Stimulated activated CD4-positive, alpha-beta T cell treated with anti-CD3 and anti-CD28 coated beads, Interleukin-2, amount 100 ng/mL, for 24 hours (primary cell): ENCODE measurements around the gene CADM1.
A peak's percentile ranks its signal among the peaks of the same experiment; 100 is the strongest.

Experiments used
- DNase-seq, 2 donors: peaks; one replicate each; pipeline ENCODE4 v3.0.0-alpha.2; 2020

The CADM1 gene

DNA sequence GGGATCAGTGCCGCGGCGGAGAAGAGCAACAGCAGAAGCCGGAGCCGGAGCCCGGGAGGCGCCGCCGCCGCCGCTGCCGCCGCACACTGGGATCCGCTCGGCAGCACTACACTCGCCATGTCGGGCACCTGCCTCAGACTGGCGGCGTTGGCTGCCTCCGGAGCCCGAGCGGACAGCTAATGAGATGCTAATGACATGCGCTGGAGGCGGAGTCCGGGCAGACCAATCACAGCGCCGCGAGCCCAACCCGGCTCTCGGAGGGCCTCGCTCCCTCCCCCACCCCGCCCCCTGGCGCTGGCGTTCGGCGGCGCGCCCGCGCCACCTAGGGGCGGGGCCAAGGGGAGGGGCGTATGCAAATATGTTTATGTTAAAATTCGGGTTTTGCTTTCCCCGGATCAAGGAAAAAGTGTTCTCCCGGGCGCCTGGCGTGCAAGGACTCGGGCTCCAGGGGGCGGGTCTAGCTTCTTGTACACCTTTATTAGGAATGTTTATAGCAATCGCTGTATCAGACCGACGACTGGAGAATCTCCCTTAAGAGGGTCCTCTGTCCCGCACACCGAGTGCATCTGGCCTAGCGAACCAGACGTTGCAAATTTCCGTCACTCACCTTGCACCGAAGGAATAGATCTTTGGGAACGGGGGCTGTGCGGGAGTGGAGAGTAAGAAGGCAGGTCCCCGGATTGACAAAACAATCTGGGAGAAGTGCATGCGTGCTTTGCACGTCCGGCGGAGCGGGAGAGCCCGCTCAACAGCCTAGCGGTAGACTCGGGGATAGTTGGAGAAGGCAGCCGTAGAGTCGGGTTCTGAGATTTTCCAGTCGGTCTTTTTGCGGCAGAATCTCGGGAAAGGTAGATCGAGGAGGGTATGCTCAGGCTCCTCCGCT, at the start of gene CADM1:
Gene CADM1 (minus strand): TSS at position 140 of the 883 bp plus-strand sequence.
- peak; percentile 74 to 75 for DNase-seq

DNA sequence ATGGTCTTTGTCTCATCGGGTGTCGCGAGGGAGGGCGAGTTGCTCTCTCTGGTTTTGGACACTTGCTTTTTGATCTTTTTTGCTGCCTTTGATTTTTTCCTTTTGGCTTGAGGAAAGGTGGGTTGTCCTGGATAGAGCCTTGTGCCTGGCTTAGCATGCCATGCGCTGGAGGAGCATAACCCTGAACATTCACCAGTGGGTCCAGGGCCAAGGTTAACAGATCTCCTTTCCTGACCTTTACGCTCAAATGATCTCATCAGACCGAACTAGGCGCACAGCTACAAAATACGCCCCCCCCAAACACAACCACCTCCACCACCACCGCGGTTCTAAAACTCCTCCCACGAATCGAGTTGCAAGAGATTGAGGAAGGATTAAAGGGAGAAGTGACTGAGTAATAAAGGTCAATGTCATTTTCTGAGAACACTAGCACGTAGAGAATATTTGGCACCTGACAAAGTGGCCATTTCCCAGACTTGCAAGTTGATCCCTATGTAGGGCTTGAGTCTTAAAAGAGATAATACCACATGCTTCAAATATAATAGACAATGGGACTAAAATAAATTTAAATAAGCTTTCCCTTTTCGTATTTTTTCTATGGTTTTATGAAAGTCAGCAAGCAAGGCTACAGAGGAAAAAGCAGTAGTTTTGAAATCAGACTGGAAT, 48.7 kb upstream of the CADM1 start:
- DNase-seq, result no peak

GRCh38 chr11:115552151-115552772, 48.0 kb upstream of the CADM1 start:
- no peak for DNase-seq

- DNase-seq, result no peak
Measured at GRCh38 chr11:115550291-115551059, 46.3 kb upstream of the CADM1 start.

DNA sequence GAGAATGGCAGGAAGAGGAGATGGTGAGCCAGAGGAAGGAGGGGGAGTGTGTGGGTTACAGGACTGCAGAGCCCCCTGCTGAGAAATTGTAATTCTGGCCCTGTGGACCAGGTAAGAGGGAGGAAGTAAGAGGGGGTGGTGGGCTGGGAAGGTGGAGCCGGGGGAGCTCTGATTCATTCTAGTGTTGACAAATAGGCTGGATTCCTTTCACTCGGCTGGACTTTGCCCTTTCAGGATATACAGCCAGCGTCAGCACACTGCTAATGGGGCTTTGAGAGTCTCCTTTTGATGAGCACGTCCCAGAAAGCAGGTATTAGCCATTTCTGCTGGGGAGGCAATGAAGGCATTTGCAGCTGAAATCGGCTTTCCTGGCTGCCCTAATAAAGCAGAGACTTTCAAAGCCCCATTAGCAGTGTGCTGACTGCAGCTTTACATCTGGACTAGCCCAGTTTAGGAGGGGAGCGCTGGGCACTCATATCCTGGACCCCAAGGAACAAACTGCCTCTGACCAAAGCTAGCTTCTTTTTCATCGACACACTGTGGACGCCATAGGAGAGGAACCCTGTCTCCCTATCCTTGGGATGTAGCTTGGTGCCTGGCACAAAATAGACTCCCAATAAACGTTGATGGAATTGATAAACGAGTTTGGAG, 44.8 kb upstream of the CADM1 start:
- DNase-seq, result no peak

DNA sequence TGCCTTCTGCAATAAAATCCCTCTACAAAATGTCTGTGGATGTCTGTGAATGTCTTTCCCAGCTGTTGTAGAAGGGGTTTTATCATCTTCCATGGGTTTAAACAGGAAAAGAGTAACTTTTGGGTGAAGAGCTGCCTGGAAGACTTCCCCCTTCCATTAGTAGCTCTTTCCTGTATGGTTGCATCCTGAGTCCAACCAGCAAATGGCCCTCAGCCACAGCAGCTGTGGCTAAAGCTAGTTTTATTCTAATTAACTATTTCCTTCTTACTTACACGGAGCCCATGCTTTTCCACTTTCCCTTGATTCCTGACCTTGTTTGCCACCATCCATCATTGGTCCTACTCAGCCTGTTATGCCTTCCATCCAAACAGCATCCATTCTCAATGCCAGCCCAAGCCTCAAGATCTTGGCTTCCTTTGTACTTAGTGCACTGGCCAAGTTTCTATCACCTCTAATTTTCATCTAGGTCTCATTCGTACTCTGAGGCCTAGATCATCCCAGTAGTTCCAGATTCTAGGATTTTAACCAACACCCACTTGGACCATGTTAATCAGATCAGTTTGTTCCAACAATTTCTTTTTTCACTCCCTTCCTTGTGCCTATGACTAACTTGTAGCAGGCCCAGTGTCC, 41.5 kb upstream of the CADM1 start:
- no peak for DNase-seq

DNA sequence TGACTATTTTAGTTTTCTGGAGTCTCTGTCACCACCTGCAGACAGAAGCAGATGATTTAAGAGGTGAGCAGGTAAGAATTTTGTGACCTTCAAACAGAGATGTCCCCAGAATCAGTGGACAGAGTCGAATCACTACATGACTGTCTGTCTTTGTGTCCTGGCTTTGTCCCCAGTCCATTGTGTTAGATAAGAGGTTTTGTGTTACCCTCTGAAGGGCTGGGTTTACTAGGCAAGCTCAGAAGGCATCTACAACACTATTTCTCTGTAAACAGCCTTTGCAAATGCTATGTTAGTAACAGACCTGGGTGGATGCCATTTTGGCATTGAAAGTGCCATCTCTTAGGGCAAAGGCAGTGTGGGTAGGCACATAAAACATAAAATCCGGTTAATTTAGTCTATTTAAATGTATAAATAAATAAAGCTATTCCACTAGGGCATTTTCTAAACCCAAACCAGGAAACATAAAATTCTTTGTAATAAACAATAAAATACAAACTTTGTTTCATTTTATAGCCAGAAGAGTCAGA, 40.3 kb upstream of the CADM1 start:
- DNase-seq, result no peak

DNA sequence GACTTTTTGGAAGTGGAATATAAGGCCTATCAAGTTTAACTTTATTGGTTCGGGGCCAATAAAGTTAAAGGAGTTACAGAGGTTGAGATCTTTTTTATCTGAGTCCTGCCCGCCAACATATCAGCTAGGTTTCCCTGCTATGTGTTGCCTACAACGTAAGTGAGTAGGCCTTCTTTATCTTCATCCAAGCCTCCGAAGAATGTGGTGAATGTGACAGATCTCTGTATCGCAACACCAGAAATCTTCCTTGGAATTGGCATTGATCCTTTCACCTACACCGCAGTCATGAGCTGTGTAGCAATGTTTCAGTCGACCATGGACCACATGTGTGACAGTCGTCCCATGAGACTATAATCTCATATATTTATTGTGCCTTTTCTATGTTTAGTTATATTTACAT, 37.3 kb upstream of the CADM1 start:
- no peak for DNase-seq

GRCh38 chr11:115539844-115540243, 35.6 kb upstream of the CADM1 start:
- DNase-seq, result no peak

GRCh38 chr11:115535781-115536180, 31.6 kb upstream of the CADM1 start:
- DNase-seq, result no peak

DNA sequence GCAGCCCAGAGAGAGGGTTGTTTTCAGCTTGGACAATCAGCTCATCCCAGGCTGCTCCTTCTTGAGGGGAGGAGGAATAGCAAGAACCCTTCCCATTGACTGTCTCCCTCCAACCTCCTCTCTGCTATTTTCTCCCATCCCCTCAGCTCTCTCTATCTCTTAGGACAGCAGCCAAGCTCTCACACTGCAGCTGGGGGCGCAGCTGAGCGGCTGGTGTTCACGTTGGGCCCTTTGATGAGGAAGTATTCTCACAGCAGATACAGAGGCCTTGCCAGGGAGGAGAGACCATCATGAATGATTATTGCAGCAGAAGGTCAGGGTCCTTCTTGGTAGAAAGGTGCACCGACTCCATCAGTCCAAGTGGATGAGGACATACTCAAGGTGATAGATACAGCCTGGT, 26.5 kb upstream of the CADM1 start:
- DNase-seq, result no peak

DNA sequence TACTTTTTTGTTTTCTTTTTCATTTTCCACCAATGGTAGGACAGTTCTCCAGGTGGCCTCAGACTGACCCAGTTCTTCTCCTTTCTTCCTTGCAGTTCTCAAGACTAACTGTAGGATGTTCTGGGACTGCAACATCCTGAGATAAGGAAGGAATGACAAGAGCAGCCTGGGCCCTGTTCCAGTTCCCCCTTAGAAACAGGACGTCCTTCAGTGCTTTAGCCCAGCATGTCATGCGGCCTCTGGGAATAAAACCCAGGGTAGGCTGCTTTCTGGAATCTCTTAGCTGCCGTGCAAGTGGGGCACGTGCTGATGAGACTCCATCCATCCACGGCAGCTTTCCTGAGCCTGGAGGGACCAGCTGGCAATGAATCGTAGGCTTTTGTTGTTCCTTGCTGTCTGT, 24.0 kb upstream of the CADM1 start:
- DNase-seq, result no peak

DNA sequence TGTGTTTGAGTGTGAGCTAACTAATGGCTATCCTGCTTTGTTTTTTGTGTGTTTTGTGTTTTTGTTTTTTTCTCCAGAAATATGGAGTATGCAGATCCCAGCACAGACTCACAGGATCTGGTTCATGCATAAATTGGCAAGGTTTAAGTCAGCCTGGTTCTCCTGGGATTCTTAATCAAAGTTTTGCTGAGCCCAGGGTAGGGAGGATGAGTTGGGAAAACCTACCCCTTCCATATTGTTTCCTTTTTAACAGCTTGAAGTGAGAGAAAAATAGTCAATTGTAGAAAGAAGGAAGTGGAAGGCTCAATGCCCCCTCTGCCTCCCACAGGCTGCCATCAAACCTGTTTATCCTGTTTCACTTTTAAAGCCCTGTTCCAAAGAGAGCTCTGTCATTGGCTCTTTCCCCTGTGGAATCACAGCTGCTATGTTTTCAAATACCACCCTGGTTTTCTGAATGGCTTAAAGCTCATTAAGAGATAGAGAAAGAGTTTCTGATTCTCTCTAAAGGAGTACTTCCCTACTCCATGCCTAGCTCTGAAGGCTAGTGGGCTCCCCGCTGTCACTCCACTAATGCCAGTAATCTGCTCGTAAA, 23.4 kb upstream of the CADM1 start:
- DNase-seq, result no peak

DNA sequence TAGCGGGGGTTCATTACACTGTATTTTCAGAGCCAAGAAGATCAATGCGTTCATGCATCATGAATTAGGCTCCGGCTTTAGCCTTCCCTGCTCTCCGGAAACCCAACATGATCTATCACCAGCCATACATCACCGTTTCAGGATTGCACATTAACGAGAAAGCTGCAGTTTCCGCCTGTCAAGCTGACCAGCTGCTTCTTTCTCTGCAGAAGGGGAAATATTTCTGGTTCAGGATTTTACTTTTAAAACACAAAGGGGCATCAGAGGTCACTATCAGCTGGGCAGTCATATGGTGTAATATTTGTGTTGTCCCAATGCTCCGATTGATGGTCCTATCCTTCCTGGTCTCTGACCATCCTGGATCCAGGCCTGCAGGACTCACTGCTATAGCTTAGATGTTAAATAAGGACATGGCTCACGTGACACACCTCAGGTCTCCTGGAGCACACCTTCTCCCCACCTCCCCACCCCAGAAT, 21.4 kb upstream of the CADM1 start:
- no peak for DNase-seq

GRCh38 chr11:115524572-115524971, 20.4 kb upstream of the CADM1 start:
- DNase-seq, result no peak

GRCh38 chr11:115523727-115524399, 19.6 kb upstream of the CADM1 start:
- DNase-seq, result no peak

DNA sequence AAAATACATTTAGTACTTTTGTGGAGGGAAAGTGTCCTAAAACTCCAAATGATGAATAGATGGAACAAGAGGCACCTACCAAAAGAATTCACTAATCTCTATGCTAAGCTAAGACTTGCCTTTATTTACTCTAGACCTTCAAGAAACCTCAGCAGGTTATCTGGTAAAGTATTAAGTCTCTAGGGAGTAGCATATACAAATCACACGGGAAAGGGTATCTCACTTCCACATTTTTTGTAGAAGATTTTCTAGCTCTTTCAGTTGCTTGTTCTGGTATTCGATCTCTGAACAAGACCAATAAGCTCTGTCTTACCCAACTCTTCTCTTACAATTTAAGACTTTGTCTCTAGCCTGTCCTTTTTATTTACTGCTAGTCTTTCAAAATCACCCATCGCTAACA, 18.1 kb upstream of the CADM1 start:
- no peak for DNase-seq

- no peak for DNase-seq
Measured at GRCh38 chr11:115521825-115522224, 17.6 kb upstream of the CADM1 start.

DNA sequence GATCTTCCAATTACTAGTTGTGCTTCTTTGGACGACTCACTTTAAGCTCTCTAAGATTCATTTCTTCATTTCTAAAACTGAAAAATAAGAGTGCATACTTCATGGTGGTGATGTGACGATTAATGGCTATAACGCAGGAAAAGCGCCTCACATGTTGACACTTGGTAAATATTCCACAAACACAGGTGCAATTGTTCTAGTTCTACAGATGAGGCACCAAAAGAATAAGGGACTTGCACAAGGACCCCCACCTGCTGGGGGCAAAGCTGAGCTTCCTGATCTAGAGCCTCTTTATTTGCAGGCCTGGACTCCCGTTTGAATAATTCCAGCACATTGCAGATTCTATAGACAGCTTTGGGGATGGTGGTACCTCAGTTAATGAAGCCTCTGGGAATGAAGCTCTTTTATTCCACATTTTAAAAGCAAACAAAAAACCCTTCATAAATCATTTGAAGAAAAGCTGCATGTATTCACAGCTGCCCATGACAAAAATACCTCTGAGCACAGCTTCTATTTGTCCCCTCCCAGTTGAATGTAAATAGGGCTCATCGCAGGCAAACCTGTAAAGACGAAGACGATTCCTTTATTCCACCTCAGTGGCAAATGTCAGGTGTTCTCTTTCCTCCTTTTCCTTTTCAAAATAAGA, 14.9 kb upstream of the CADM1 start:
- DNase-seq, result no peak
